HG03066 (cell line): Measurements from ENCODE around the gene TACC2.

ENCODE experiments used
- ATAC-seq: cut with Tn5 transposase; IDR thresholded peaks from one replicate; pipeline ENCODE4 v1.9.1; 2021; ENCODE audit warnings: low read depth; ENCODE audit not compliant: unreplicated experiment

The TACC2 gene

DNA sequence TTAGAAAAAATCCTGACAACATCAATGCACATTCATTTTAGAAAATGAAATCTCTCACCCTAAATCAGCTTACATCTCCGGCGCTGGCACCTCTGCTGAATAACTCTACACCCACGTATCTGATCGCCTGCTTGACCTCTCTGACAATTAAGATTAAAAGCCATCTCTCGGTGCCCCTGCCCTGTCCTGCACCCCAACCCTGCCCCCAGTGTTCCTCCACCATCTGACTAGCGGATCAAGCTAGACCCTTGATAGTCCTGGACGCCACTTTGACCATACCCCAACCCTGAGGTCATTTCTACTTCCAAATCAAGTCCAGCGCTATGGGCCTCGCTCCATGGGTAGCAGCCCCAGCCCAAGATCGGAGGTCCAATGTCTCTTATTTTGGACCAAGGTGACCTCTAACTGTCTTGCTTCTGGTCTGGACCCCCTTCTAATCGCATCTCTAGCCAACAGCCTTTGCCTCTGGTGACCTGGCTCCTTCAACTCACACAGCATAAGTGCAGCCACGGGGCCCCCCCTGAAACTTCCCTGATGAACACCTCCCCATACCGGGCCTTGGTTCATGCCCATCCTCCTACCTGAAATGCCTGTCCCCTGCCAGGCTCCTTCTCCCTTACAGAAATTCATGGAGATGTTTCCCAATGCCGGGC, 310.6 kb downstream of the TACC2 start:
- no peak for ATAC-seq

GRCh38 chr10:122301055-122301810, 312.3 kb downstream of the TACC2 start:
- ATAC-seq: no peak

DNA sequence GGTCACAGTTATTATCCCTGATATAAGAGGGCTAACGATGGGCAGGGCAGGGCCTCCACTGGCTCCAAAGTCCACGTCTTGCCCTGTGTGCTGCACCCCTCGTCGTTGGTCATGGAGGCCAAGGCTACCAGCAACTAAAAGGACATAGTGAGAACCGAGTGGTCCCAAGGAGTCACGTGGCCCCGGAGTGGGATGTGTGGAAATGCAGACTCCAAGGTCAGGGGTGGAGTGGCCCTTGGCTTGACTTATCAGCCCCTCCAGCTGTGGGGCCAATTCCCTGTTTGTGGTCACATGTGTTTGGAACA, 312.8 kb downstream of the TACC2 start:
- ATAC-seq: no peak

DNA sequence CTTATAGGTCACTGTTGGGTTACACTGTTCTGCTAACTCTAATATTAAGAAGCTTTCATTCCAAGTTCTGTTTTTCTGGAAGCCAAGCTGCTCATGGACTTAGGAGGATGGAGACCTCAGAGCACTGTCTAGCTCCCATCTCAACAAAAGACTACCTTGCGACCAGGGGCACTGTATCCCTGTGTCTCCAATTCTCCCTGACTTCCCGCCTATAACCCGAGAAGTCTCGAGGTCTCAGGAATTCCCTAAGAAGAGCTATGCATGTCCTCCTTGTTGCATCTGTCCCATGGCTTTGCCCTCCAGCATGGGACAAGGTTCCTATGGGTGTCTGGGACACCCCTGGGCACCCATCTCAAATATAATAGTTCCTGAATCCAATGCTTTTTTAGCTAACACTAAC, 313.4 kb downstream of the TACC2 start:
- no peak for ATAC-seq

DNA sequence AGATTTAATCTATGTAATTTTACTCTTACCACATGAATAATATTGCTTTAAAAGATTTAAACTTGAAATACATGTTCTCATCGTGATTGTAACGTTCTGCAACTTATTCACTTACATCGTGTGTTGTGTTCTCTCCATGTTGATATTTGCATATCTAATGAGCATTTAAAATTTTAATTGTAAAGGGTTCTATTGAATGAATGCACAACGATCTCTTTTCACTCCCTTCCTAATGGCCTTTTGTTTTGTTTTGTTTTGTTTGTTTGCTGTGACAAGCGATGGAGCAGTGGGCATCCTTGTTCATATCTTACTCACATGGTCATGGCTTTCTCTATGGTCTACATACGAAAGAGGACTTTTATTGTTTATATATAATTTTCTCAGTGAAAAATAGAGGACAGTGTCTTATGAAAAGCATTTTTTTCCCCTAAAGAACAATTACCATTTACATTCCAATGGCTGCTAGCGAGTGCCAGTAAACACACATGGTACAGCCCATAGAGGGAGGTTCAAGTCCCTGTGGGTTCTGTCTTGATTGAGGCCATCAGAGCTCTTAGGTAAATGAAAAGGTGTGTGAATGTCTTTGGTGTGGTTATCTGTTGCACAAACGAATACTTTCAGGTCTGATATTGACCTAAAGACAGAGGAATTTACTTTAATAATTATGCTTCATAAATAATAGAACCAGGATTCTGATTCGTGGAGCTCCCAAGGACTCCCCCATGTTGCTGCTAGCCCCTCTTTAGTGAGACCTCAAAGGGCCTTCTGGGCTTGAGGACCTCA, 314.5 kb downstream of the TACC2 start:
- no peak for ATAC-seq
